Peyer's patch (tissue), 4 donors: ENCODE results near the gene GLP2R.

Experiments
- CTCF ChIP-seq, 6 experiments: fragments of 450-650 bp in 4 of 6; fragments of 200-600 bp in 2 of 6; sonication (generic) in 1 of 6; IDR thresholded peaks; one replicate each; pipeline ENCODE4 v1.5.1; 2017 to 2019; ENCODE audit warnings: antibody characterized with exemption in 6 of 6, mild to moderate bottlenecking in 3 of 6, moderate library complexity in 1 of 6
- POLR2A ChIP-seq, 2 donors: fragments of 450-650 bp; IDR thresholded peaks; one replicate each; pipeline ENCODE4 v1.5.1; 2017; ENCODE audit warnings: antibody characterized with exemption in 2 of 2, mild to moderate bottlenecking in 2 of 2, moderate library complexity in 2 of 2

GRCh38 chr17:9893411-9894012 lies 67.8 kb downstream of the GLP2R start:
- TF ChIP-seq POLR2A (IDR thresholded peaks at IDR 0.05) (no peak), CTCF (IDR thresholded peaks at IDR 0.05) (no peak)
